Measurements from ENCODE around the gene MYH15.

- TF ChIP-seq, protein P1, sequence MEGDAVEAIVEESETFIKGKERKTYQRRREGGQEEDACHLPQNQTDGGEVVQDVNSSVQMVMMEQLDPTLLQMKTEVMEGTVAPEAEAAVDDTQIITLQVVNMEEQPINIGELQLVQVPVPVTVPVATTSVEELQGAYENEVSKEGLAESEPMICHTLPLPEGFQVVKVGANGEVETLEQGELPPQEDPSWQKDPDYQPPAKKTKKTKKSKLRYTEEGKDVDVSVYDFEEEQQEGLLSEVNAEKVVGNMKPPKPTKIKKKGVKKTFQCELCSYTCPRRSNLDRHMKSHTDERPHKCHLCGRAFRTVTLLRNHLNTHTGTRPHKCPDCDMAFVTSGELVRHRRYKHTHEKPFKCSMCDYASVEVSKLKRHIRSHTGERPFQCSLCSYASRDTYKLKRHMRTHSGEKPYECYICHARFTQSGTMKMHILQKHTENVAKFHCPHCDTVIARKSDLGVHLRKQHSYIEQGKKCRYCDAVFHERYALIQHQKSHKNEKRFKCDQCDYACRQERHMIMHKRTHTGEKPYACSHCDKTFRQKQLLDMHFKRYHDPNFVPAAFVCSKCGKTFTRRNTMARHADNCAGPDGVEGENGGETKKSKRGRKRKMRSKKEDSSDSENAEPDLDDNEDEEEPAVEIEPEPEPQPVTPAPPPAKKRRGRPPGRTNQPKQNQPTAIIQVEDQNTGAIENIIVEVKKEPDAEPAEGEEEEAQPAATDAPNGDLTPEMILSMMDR (IDR thresholded peaks at IDR 0.05) = no peak
- TF ChIP-seq POLR2A (IDR thresholded peaks at IDR 0.05) = no peak
Measured at GRCh38 chr3:108333961-108334360, 176.4 kb downstream of the MYH15 start.

Measured in tibial nerve (tissue), 3 donors.